HepG2 (cell line): ENCODE data around the gene ANO10.

ENCODE experiments used
- PAF1 ChIP-seq: IDR thresholded peaks from 2 replicates; pipeline ENCODE4 v1.6.1; 2016; ENCODE audit warnings: missing genetic modification reagents, missing compliant biosample characterization
- POLR2AphosphoS2 ChIP-seq: IDR thresholded peaks from 2 replicates; pipeline ENCODE4 v1.6.1; 2011; ENCODE audit warnings: low read depth, low read length, improper control_type of control experiment
- RFX5 ChIP-seq: IDR thresholded peaks from 2 replicates; pipeline ENCODE4 v1.6.1; 2011; ENCODE audit warnings: low read depth, low read length, improper control_type of control experiment
- ZFP36L1 ChIP-seq: sonication (generic); formaldehyde crosslinking; IDR thresholded peaks from 2 replicates; pipeline ENCODE4 v1.8.0; 2022; ENCODE audit warnings: mild to moderate bottlenecking, missing genetic modification reagents, moderate library complexity

DNA sequence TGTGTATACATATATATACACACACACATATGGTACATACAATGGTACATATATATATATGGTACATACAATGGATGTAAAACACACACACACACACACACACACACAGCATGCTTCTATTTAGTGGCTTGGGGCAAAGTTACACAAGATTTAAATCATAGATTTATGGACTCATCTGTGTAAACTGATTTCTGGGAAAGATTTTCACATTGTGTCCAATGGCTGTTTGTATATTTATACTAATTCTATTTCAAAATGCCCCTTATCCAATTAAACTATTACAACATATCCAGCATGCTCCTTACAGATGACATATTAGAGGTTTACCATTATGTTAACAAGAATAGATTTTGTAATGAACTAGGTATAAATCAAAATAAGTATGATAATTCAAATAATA, 94.9 kb downstream of the ANO10 start:
- TF ChIP-seq POLR2AphosphoS2, result no peak
- no peak for TF ChIP-seq PAF1 (CRISPR knock-in tag)
- TF ChIP-seq ZFP36L1 (CRISPR knock-in tag), result no peak
- TF ChIP-seq RFX5, result no peak
